ENCODE results near the gene PXYLP1. TPM values are rescaled to one million over a fixed set of nuclear protein-coding genes. Genes with fewer than 3 reads are reported as not detected.
A peak's percentile ranks its signal among the peaks of the same experiment; 100 is the strongest.

The PXYLP1 gene
- total RNA-seq, 4 donors from 2014 or later, result 9.9 to 11.7 (median 10.0) TPM

DNA sequence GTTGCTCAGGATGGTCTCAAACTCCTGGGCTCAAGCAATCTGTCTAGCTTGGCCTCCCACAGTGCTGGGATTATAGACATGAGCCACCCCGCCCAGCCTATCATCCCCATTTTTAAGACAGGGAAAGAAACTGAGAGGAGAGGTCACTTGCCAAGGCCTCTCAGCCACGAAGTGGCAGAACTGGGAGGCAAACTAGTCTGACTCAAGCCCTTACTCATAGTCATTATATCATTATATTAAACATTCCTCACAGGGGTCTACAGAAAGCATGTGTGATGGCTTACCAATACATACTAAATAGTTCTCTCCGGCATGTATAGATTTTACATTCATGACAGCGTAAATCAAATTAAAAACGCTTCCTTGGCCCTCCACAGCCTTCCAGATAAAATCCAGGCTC, 74.7 kb downstream of the PXYLP1 start:
- Histone ChIP-seq H3K4me1 (peaks cover 0 to 15% (median 2%) of the 10 kb centered on the region in 4 donors), H3K27ac (no peak overlapping the region), H3K27me3 (no peaks in the 10 kb centered on the region), H3K36me3 (no peaks in the 10 kb centered on the region), H3K4me3 (no peak overlapping the region), H3K9me3 (no peaks in the 10 kb centered on the region)
- DNase-seq (ENCODE audit: low spot score in 2 of 2), result no peak
- TF ChIP-seq CTCF (IDR thresholded peaks at IDR 0.05) (no peak), EP300 (IDR thresholded peaks at IDR 0.05) (no peak), POLR2A (IDR thresholded peaks at IDR 0.05) (no peak)
- 78 to 79% methylated on average over 5 of the region's 5 CpGs for WGBS, 2 donors

GRCh38 chr3:141306922-141307321, 75.3 kb downstream of the PXYLP1 start:
- H3K9me3 ChIP-seq, result no peaks in the 10 kb centered on the region
- H3K4me3 ChIP-seq, result no peak overlapping the region
- no peaks in the 10 kb centered on the region for H3K36me3 ChIP-seq
- no peak for DNase-seq (ENCODE audit: low spot score in 2 of 2)
- no peaks in the 10 kb centered on the region for H3K27me3 ChIP-seq
- WGBS, 2 donors, result 81 to 83% methylated on average over 5 of the region's 5 CpGs
- H3K27ac ChIP-seq, result no peak overlapping the region
- peaks cover 0 to 16% (median 2%) of the 10 kb centered on the region in 4 donors for H3K4me1 ChIP-seq
- TF ChIP-seq EP300 (IDR thresholded peaks at IDR 0.05) (no peak), CTCF (IDR thresholded peaks at IDR 0.05) (no peak), POLR2A (IDR thresholded peaks at IDR 0.05) (no peak)

DNA sequence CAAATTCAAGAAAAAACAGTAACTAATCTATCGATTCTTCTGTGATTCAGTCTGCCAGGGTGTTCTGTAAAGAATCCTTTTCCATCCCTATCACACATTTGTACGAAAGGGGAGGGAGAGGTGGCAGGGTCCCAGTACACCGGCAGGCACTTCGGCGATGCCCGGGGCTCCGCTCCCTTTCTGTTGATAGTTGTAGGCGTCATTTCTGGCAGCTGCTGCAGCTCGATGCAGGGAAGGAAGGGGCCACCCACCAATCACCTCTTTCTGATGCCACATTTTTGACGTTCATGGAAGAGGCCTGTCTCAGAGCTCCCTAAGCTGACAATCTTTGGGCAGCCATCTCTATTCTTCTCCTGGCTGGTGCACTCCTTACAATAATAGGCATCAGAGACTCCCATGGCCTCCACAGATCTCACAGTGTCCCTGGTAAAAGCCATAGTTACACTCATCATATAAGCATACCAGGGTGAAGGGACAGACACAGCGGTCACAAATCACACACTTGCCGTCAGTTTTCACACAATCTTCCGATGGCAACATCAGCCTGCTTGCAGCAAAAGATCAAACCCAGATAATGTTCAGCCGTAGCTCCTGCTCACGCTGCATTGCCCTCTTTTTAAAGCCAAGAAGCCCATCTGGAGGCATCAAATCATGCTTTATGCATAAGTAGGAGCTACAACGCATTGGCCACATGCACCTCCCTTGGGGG, 75.9 kb downstream of the PXYLP1 start:
- Histone ChIP-seq H3K4me1 (peaks cover 0 to 21% (median 5%) of the 10 kb centered on the region in 4 donors), H3K27ac (peak overlapping the region in 1 of 4 donors; percentile 40), H3K9me3 (no peaks in the 10 kb centered on the region), H3K4me3 (no peak overlapping the region), H3K36me3 (no peaks in the 10 kb centered on the region), H3K27me3 (no peaks in the 10 kb centered on the region)
- WGBS, 2 donors, result 83% methylated on average over 16 of the region's 16 CpGs
- no peak for DNase-seq (ENCODE audit: low spot score in 2 of 2)
- no peak for TF ChIP-seq POLR2A (IDR thresholded peaks at IDR 0.05)
- no peak for TF ChIP-seq CTCF (IDR thresholded peaks at IDR 0.05)
- no peak for TF ChIP-seq EP300 (IDR thresholded peaks at IDR 0.05)

DNA sequence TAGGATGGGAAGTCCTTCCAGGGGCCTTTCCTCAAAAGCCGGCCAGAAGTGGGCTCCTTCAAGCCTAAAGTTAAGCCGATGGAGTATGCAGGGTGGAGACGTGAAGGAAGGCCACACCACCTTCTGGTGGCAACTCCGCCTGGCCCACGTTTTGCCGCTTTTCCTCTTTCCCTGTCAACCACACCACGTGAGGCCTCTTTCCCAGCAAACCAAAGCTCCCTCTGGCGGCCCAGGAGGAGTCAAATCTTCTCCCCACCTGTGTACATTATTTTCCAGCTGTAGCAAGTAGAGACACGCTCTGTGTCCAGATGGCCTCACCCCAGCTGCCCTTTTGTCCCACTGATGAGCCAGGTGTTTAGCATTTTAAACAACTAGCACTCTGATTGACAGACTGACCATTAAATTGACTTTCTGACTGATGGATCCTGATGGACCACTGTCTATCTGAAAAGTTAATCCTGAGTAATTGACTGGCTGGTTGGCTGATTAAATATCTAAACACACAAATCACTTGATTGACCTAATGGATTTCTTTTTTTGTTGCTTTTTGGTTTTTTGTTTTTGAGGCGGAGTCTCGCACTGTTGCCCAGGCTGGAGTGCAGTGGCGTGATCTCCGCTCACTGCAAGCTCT, 77.1 kb downstream of the PXYLP1 start:
- 48 to 53% methylated on average over 13 of the region's 13 CpGs for WGBS, 2 donors
- Histone ChIP-seq H3K36me3 (no peaks in the 10 kb centered on the region), H3K4me1 (peaks cover 0 to 20% (median 6%) of the 10 kb centered on the region in 4 donors), H3K27me3 (no peaks in the 10 kb centered on the region), H3K9me3 (no peaks in the 10 kb centered on the region), H3K27ac (no peak overlapping the region), H3K4me3 (no peak overlapping the region)
- TF ChIP-seq POLR2A (IDR thresholded peaks at IDR 0.05), result no peak
- TF ChIP-seq CTCF (IDR thresholded peaks at IDR 0.05), result peak; percentile 14 to 59 (median 24)
- TF ChIP-seq EP300 (IDR thresholded peaks at IDR 0.05), result no peak
- DNase-seq (ENCODE audit: low spot score in 2 of 2), result peak in 1 of 2 donors; percentile 31

DNA sequence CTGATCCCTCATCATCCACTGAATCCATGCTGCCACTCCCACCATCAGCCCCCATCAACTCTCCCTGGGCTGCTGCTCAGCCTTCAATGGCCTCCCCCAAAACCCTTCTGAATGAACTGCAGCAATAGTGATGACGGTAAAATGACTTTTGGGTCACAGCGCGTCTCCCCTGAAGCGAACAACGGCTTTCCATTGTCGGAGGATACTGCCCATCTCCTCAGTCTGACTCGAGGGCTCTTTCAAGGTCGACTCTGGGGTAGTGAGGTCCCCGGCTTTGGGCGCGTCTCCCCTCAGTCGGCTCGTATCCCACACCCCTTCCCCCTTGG, 79.5 kb downstream of the PXYLP1 start:
- Histone ChIP-seq H3K36me3 (no peaks in the 10 kb centered on the region), H3K27me3 (no peaks in the 10 kb centered on the region), H3K9me3 (no peaks in the 10 kb centered on the region), H3K4me1 (peaks cover 0 to 18% (median 6%) of the 10 kb centered on the region in 4 donors), H3K27ac (peak overlapping the region; percentile 16 to 86 (median 82)), H3K4me3 (peak overlapping the region; percentile 50 to 76 (median 67))
- WGBS, 2 donors, result 10 to 12% methylated on average over 13 of the region's 13 CpGs
- no peak for TF ChIP-seq EP300 (IDR thresholded peaks at IDR 0.05)
- TF ChIP-seq POLR2A (IDR thresholded peaks at IDR 0.05), result no peak
- TF ChIP-seq CTCF (IDR thresholded peaks at IDR 0.05), result no peak
- no peak for DNase-seq (ENCODE audit: low spot score in 2 of 2)

Measured in tibial nerve (tissue), 4 donors.